Activated CD8-positive, alpha-beta memory T cell treated with anti-CD3 and anti-CD28 coated beads, Interleukin-2, amount 50 U/mL, for 24 hours (primary cell): ENCODE data around the gene CIT.
"Not testable (repeated sequence)": the region's sequence is repeated elsewhere in the genome, so short reads cannot be mapped to it uniquely, and the experiment has no call there.

Source experiments
- DNase-seq: peaks from one replicate; pipeline ENCODE4 v3.0.0-alpha.2; 2020; ENCODE audit errors: extremely low read depth

CIT gene

DNA sequence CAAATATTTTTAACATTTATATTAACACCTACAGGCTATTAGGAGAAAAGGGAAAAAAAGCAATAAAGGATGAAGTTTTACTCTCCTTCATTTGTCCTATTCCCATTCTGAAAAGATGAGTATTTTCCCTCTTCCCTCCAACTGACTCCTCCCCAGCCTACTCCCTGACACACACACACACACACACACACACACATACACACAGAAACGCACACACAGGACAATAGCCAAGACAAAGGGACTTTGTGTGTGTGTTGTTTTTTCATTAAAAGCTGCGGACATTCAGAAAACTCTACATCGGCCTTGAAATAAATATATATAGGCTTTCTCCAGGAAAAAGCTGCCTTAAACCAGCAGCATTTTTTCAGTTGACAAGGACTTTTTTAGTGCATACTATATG lies 134.4 kb downstream of the CIT start:
- no peak for DNase-seq

DNA sequence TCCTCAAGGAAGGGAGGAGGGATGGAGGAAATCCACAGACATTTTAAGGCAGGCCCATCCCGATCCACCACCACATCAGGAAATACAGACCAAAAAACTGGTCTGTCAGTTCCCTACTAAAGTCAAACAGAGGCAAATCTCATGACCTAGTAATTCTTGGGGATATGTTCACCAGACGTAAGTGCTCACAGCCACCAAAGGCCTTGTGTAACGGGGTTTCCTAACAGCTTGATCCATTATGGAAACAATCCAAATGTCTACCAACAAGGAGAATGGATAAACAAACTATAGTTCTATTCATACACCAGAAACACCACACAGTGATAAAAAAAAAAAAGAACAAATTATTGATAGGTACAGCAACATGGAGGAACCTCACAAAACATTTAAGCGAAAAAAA lies 136.3 kb downstream of the CIT start:
- no peak for DNase-seq

DNA sequence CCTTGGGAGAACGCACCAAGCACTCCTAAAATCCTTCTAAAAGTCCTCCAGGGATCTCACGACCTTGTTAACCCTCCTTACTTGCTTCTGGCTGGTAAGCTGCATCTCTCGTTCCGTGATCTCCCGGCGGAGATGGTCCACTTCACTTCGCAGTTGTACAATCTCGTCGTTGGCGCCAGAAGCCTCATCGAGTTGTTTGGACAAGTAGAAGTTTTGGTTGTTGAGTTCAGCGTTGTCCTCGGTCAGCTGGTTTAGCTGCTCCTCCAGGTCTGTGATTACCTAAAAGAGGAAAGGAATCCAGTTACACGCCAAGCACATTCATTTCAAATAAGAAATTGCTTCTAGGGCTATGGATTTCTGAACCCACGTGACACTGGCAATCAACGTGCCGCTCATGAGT lies 142.0 kb downstream of the CIT start:
- DNase-seq = no peak

DNA sequence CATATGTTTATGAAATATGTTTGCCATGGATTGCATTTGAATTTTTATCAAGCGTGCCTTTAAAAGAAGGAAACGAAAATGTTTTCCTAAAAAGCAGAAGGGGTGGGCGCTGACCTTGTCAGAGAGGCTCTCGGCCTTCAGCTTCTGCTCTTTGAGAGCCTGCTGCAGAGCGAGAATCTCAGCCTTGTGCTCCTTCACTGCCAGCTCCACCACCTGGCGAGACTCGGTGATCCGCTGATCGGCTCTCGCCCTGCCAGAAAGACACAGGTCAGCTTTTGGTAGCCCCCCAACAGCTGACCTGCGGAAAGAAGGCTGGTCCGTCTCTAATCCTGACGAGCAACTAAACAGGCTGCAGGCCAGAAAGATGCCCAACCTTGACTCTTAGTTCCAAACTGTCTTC lies 146.7 kb downstream of the CIT start:
- DNase-seq = no peak

DNA sequence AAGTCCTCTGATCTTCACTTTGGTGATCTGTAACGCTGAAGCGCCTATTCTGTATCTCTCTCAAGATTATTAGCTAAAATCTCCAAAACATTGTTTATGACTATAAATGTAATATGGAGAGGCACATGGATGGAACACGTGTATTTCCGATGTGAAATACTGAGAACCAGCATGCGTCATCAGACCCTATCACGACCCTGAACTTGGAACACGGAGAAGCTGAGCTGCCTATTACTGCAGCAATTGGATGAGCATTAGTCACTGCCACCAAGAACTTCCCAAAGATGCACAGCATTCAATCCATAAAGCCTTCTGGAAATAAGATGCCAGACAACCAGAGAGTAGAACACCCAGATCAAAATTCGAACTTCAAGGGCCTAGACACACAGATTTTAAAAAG lies 147.2 kb downstream of the CIT start:
- DNase-seq = no peak

DNA sequence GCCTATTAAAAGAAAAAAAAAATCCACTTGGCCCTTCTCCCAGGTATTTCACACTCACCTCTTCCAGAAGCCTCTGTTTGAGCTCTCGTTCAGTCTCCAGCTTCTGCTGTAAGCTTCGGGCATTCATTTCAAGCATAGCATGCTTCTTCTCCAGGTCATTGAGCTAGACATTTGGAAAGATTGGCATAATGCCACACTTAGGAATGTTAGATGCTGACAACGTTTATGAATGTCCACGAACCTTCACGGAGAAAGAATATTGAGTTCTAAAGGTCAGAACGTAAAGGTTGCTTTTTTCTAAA lies 148.7 kb downstream of the CIT start:
- DNase-seq = no peak

DNA sequence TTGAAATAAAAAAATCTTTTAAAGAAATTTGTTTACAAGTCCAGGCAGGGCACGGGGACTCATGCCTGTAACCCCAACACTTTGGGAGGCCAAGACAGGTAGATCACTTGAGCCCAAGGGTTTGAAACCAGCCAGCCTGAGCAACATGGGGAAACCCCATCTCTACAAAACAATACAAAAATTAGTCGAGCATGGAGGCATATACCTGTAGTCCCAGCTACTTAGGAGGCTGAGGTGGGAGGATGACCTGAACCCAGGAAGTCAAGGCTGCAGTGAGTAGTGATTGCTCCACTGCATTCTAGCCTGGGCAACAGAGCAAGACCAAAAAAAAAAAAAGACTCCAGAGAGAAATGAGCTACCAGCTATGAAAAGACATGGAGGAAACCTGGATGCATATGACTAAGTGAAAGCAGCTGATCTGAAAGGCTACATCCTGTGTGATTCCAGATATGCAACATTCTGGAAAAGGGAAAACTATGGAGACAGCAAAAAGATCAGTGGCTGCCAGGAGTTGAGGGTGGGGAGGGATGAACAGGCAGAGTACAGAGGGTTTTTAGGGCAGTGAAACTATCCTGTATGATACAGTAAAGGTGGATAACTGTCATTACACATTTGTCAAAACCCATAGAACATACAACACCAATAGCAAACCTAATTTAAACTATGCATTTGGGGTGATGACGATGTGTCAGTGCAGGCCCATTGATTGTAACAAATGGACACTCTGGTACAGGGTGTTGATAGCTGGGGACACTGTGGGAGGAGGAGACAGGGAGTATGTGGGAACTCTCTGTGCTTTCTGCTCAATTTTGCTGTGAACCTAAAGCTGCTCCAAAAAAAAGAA lies 149.3 kb downstream of the CIT start:
- DNase-seq = no peak

DNA sequence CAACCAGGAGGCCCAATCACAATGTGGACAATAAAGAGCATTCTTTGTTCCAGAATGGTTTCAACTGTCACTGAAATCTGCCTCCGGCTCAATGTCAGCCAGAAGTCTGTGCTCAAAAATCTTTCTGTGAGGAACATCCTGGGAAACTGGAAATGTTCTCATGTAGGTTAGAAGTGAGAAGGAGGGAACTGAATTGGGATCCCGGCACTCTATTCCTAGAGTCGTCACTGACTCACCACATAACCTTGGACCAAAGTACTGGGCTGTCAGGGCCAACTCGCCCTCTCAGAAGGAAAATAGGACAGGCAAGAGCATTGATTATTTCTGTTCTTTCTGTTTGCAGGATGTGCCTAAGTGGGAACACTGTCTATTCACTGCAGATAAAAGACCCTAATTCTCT lies 151.6 kb downstream of the CIT start:
- DNase-seq = no peak

DNA sequence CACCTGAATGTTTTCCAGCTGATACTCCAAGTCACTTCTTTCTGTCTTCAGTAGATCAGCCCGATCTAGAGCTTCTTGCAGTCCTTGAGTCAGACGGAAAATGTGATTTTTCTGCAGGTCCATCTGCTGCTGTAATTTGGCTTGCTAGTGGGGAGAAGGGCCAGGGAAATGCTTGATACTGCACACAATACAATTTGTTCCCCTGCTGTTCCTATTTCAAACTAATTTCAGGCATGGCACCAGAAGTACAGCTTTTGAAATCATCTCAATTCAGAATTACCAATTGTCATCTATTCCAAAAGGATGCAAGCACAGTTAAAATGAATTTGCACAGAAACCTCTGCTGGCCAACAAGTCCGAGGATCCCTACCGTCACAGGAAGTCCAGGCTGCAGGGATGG lies 155.8 kb downstream of the CIT start:
- DNase-seq = no peak

DNA sequence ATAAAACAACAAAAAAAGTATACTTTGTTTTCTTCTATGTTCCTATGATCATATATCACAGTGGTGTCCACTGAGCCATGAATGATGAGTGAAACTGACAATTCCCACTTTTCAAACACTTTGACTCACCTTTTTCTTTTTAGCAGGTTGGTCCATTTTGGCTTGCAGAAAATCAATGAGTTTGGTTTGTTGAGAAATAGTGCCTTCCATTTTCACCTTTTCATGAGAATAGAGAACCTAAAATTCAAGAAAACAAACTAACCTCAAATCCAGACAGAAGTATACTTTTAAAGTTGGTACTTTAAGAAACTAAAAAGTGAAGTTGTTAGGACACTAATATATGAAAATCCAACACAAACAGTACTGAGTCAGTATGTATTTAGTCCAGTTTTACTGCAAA lies 156.8 kb downstream of the CIT start:
- no peak for DNase-seq

DNA sequence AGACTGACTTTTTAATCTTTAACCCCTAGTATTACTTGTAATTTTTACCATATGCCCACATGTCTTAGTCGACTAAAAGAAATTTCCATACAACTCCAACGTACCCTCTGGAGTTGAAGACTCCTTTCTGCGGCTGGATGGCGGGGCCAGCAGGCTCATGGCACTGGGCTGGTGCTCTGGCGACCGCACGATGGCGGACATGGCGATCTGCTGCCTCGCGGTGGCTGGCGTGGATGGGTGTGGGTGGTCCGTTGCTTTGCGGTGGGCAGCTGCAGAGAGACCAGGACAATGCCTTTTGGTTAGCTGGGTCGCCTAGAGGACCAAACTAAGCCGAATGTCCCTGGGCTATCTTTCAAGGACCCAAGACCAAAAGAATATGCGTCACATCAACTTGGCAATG lies 159.0 kb downstream of the CIT start:
- no peak for DNase-seq

DNA sequence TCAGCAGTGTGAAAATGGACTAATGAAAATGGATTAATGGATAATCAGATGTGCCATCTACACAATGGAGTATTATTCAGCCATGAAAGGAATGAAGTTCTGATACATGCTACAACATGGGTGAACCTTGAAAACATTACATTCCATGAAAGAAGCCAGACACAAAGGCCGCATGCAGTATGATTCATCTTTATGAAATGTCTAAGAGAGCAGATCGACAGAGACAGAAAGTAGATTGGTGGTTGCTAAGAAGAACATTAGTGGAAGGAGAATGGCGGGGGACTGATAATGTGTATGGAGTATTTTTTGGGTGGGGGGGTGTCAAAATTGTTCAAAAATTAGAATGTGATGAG lies 161.9 kb downstream of the CIT start:
- no peak for DNase-seq

DNA sequence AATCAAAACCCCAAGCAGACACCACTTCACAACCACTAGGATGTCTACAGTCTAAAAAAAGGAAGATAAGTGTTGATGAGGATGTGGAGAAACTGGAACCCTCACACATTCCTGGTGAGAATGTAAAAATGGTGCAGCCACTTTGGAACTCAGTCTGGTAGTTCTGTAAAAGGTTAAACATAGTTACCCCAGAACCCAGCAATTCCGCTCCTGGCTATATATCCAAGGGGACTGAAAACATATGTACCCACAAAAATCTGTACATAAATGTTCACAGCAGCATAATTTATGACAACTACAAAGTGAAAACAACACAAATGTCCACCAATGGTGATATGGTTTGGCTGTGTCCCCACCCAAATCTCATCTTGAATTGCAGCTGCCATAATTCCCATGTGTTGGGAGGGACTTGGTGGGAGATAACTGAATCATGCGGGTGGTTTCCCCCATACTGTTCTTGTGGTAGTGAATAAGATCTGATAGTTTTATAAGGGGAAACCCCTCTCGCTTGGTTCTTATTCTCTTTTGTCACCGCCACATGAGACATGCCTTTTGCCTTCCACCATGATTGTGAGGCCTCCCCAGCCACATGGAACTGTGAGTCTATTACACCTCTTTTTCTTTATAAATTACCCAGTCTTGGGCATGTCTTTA lies 162.4 kb downstream of the CIT start:
- DNase-seq = no peak

DNA sequence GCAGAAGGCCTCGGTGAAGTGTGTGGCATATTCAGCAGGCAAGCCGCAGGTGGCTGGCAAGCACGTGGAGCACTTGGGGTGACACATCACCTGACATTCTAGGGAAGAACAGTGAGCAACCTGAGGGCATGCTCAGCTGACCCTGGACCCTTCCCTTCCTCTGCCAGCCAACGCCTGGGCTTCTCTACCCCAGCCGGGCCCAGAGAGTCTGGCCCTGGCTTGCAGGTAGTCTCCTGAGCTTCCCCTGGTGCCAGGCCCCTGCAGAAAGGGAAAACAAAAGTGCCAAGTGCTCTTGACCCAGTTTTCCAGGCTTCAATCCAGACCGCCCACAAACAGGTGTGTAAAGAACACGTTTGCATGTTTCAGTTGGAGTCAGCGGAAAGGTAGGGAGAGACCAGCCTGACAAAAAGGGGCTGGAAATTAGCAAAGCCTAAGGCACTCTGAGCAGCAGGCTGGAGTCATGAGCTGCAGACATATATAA lies 163.5 kb downstream of the CIT start:
- no peak for DNase-seq

DNA sequence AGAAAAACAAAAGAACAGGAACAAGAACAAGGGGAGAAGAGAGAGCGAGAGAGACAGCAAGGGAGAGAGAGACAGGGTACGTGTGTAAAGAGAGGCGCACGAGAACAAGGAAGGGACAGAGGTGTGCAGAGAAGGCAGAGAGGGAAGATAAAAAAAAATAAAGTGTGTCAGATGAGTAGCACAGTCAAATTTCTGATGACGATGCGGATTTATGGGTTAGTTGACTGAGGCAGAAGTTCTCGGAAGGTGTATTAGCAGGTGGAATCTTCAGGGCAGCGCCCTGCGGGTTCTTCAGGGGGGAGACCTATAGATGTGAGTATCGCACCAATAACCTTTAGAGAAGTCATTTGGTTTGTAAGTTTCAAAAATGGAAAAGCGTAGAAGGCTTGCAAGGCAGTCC lies 164.4 kb downstream of the CIT start:
- DNase-seq = no peak

DNA sequence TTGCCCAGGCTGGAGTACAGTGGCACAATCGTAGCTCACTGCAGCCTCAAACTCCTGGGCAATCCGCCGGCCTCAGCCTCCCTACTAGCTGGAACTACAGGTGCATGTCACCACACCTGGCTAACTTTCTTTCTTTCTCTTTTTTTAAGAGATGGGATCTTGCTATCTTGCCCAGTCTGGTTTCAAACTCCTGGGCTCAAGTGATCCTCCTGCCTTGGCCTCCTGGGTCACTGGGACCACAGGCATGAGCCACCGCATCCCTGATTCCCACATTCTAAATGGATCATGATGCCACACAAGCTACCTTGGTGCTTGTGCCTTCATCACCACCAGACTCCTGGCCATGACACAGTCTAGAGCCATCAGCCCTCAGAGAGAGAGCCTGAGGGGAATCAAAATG lies 165.4 kb downstream of the CIT start:
- no peak for DNase-seq

DNA sequence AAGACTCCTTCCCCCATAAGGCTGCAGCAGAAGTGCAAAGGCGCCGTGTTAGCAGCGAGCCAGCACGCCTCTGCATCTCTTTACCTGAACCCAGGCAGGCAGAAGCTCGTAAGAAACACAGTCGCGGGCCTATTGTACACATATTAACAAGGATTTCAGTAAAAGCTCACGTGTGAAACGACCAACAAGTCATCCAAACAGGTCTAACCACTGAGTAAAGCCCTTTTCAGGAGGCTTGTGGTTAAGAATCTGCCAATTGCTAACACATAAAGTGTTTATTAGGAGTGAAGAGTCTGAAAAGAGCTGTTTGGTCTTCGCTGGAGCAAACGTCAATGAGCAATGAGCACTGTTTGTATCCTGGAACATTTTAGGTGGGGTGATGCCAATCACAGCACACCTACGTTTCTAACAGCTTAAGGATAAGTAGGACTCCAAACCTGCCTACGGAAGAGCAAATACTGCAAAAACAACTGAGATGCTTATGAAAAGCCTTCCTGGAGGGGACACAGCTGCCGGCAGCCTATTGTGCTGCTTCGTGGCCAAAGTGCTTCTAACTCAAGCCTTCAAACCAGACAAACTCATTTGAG lies 166.1 kb downstream of the CIT start:
- no peak for DNase-seq

DNA sequence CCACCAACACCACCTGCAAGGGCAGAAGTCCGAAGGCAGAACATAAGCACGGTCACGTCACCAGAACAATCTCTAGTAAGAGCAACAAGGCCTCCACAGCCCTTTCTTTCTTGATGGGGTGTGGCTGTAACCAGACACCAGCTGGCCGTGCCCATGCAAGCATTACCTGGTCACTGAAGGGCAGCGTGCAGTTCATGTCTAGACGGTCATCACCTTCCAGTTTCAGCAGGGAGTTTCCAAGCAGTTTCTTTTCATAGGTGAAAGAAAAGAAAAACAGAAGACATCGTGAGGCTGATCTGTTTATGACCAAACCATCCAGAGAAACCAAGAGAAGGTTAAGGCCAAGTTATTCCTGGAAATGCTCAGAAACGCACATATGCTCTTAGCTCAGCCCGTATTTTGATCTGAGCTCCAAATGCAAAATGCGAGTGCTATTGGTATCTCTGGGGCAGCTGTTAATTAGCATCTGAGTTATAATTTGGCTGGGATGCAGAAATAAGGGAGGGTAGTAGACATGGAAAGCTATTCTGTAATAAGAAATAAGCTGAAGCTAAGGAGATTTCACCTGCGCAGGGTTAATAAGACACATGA lies 166.7 kb downstream of the CIT start:
- DNase-seq = no peak

DNA sequence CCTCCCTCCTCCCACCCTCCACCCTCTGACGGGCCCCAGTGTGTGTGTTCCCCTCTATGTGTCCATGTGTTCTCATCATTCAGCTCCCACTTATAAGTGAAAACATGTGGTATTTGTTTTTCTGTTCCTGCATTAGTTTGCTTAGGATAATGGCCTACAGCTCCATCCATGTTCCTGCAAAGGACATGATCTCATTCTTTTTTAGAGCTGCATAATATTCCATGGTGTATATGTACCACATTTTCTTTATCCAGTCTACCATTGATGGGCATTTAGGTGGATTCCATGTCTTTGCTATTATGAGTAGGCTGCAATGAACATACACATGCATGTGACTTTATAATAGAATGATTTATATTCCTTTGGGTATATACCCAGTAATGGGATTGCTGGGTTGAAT lies 170.7 kb downstream of the CIT start:
- not testable (repeated sequence) for DNase-seq

DNA sequence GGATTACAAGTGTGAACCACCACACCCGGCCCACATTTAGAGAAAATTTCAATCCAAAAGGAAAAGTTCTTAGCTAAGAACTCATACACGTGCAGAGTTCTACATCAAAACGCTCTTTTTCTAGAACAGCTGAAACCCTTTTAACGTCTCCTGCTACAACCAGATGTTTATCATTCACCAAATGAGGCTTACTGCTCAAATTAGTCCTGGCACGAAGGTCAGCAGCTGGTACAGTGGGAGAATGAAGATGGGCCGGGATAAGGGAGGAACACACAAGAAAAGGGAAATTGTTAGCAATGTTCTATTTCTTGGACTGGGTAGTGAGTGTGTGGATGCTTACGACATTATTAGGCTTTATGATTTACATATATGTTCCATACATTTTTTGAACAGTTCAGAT lies 171.9 kb downstream of the CIT start:
- DNase-seq = no peak

DNA sequence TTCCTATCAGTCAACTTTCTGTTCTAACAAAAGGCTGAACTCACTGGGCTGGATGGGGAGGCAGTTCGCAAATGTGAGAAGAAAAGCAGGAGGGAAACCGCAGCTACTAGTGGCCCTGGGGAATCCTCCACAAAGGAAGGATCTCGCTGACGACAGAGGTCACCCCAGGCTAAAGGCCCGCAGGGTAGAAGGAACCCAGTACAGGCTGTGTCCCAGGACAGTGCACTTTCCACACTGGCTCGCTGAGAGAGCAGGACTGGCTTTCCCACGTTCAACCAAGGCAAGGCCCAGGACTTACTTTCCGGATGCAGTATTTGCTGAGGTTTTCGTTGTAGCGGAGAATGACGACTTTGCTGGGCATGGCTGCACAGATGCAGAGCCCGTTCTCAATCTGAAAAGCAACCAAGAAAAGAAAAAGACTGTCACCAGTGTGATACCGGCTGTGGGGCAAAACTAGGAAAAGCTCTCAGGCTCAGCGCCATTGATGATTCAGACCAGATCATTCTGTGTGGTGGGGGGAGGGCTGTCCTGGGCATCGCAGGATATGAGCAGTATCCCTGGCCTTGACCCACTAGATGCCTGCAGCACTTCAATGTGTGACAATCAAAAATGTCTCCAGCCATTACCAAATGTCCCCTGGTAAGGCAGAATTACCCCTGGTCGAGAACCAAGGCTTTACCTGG lies 172.9 kb downstream of the CIT start:
- DNase-seq = no peak

DNA sequence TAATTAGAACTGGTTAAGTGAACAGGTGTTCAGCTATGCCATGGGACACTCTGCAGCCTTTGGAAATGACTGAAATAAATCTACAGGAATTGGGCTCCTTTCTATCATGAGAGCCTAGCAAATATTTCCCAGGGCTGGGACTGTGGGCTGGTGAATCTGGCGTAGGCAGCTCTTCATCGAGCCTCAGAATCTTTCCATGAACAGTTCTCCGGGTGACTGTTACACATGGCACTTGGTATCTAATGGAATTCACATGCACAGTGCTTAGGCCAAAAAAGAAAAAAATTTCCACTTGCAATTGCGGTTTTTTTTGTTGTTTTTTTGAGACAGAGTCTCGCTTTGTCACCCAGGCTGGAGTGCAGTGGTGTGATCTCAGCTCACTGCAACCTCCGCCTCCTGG lies 177.0 kb downstream of the CIT start:
- no peak for DNase-seq
